SK-N-SH treated with all-trans-retinoic acid at 6 μM for 48 hours (cell line): ENCODE measurements around the gene STAG2.

Source experiments
- ATAC-seq: fragments of 200-7000 bp; cut with Tn5 transposase; 3 replicates; pipeline ENCODE4 v1.9.1; 2020; ENCODE audit warnings: mild to moderate bottlenecking, moderate library complexity
- ARNTL ChIP-seq: fragments of 450-650 bp; formaldehyde crosslinking; IDR thresholded peaks from 2 replicates; pipeline ENCODE4 v1.5.0; 2020; ENCODE audit warnings: low read depth, mild to moderate bottlenecking, moderate library complexity, borderline replicate concordance
- BACH2 ChIP-seq: fragments of 250-450 bp; sonication (Bioruptor Pico); IDR thresholded peaks from 2 replicates; pipeline ENCODE4 v1.9.0; 2021; ENCODE audit warnings: mild to moderate bottlenecking, borderline replicate concordance
- CSDC2 ChIP-seq: fragments of 250-450 bp; sonication (Bioruptor Pico); IDR thresholded peaks from 2 replicates; pipeline ENCODE4 v1.5.0; 2020; ENCODE audit warnings: mild to moderate bottlenecking, moderate library complexity
- ESRRG ChIP-seq: fragments of 250-450 bp; sonication (Bioruptor Pico); IDR thresholded peaks from 2 replicates; pipeline ENCODE4 v1.6.1; 2021; ENCODE audit warnings: mild to moderate bottlenecking
- GLIS3 ChIP-seq: fragments of 250-450 bp; sonication (Bioruptor Pico); IDR thresholded peaks from 2 replicates; pipeline ENCODE4 v1.5.0; 2020; ENCODE audit warnings: mild to moderate bottlenecking, moderate library complexity
- ISL1 ChIP-seq: fragments of 250-450 bp; sonication (Bioruptor Pico); IDR thresholded peaks from 2 replicates; pipeline ENCODE4 v2.1.2; 2022; ENCODE audit warnings: mild to moderate bottlenecking, moderate library complexity
- OSR1 ChIP-seq: fragments of 250-450 bp; sonication (Bioruptor Pico); IDR thresholded peaks from 2 replicates; pipeline ENCODE4 v1.8.0; 2022; ENCODE audit warnings: moderate library complexity, mild to moderate bottlenecking, inconsistent platforms
- PPARA ChIP-seq: fragments of 250-450 bp; sonication (Bioruptor Pico); IDR thresholded peaks from 2 replicates; pipeline ENCODE4 v1.5.0; 2020; ENCODE audit warnings: mild to moderate bottlenecking, borderline replicate concordance
- RARB ChIP-seq: fragments of 250-450 bp; sonication (Bioruptor Pico); IDR thresholded peaks from 2 replicates; pipeline ENCODE4 v1.8.0; 2021; ENCODE audit warnings: mild to moderate bottlenecking, moderate library complexity
- SNAI2 ChIP-seq: fragments of 250-450 bp; sonication (Bioruptor Pico); IDR thresholded peaks from 2 replicates; pipeline ENCODE4 v1.5.0; 2020; ENCODE audit warnings: mild to moderate bottlenecking, moderate library complexity
- TCF4 ChIP-seq: fragments of 250-450 bp; sonication (Bioruptor Pico); IDR thresholded peaks from 2 replicates; pipeline ENCODE4 v1.8.0; 2021; ENCODE audit warnings: mild to moderate bottlenecking, moderate library complexity, borderline replicate concordance
- ZC3H10 ChIP-seq: fragments of 250-450 bp; sonication (Bioruptor Pico); IDR thresholded peaks from 2 replicates; pipeline ENCODE4 v1.5.1; 2021; ENCODE audit warnings: mild to moderate bottlenecking, moderate library complexity
- ZFP3 ChIP-seq: fragments of 250-450 bp; sonication (Bioruptor Pico); IDR thresholded peaks from 2 replicates; pipeline ENCODE4 v1.5.0; 2020; ENCODE audit warnings: mild to moderate bottlenecking, moderate library complexity
- ZFP30 ChIP-seq: fragments of 450-650 bp; formaldehyde crosslinking; IDR thresholded peaks from 2 replicates; pipeline ENCODE4 v1.5.0; 2022; ENCODE audit warnings: mild to moderate bottlenecking, moderate library complexity
- ZNF565 ChIP-seq: fragments of 450-650 bp; formaldehyde crosslinking; conservative IDR thresholded peaks from 2 replicates; pipeline ENCODE4 v1.5.0; 2020; ENCODE audit warnings: low read depth, mild to moderate bottlenecking, moderate library complexity
- ZNF70 ChIP-seq: fragments of 450-650 bp; formaldehyde crosslinking; IDR thresholded peaks from 2 replicates; pipeline ENCODE4 v1.5.0; 2020; ENCODE audit warnings: mild to moderate bottlenecking, moderate library complexity
- ZNF8 ChIP-seq: fragments of 450-650 bp; formaldehyde crosslinking; IDR thresholded peaks from 2 replicates; pipeline ENCODE4 v1.5.0; 2020; ENCODE audit warnings: mild to moderate bottlenecking, moderate library complexity
- TF ChIP-seq, protein P1 (sequence below): fragments of 250-450 bp; sonication (Bioruptor Pico); IDR thresholded peaks from 2 replicates; pipeline ENCODE4 v1.8.0; 2021; ENCODE audit warnings: low read depth, mild to moderate bottlenecking, moderate library complexity, borderline replicate concordance
- TF ChIP-seq, protein P2 (sequence below): fragments of 250-450 bp; sonication (Bioruptor Pico); IDR thresholded peaks from 2 replicates; pipeline ENCODE4 v1.5.0; 2020; ENCODE audit warnings: mild to moderate bottlenecking, moderate library complexity
- TF ChIP-seq, protein P3 (sequence below): fragments of 250-450 bp; sonication (Bioruptor Pico); IDR thresholded peaks from 2 replicates; pipeline ENCODE4 v1.8.0; 2020; ENCODE audit warnings: mild to moderate bottlenecking, moderate library complexity, borderline replicate concordance

STAG2 gene

DNA sequence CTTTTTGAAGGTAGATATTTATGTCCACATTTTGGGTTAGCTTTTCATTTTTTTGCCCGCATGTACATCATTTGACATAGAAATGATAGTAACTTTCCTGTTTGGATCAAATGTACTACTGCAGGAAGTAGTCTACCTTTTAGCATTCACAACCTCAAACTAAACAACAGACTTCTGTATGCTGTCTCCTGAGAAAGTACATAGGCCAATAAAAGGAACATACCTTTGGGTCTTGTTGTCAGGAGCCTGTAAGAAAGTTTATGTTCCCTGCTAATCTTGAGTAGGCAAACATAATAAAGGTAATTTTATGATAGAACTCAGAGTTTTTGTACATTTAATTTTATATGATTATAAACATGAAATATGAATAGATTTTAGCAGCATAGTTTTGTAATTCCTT is 54.2 kb downstream of the STAG2 start (continued):
- TF ChIP-seq, protein P1, sequence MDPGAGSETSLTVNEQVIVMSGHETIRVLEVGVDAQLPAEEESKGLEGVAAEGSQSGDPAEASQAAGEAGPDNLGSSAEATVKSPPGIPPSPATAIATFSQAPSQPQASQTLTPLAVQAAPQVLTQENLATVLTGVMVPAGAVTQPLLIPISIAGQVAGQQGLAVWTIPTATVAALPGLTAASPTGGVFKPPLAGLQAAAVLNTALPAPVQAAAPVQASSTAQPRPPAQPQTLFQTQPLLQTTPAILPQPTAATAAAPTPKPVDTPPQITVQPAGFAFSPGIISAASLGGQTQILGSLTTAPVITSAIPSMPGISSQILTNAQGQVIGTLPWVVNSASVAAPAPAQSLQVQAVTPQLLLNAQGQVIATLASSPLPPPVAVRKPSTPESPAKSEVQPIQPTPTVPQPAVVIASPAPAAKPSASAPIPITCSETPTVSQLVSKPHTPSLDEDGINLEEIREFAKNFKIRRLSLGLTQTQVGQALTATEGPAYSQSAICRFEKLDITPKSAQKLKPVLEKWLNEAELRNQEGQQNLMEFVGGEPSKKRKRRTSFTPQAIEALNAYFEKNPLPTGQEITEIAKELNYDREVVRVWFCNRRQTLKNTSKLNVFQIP, result no peak
- TF ChIP-seq TCF4 (CRISPR knock-in tag), result no peak

DNA sequence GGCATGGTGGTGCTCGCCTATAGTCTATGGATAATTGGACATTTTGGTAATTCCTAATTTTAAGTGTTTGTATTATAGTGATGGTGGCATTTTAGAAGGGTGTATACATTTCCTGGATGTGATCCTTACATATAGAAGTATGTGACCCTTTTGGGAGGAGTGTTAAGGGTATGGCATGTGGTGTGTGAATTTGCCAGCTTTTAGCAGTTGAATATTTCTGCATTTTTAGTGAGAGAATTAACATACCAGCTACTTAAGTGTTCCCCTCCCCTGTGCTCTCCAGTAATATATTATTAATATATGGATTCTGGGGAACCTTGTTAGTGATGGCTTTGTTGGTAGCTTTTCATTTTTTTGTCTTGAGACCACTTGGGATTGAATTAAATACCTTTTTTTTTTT is 55.3 kb downstream of the STAG2 start:
- no peak for ATAC-seq
- TF ChIP-seq ESRRG, result no peak
- no peak for TF ChIP-seq CSDC2
- TF ChIP-seq ZNF565 (CRISPR knock-in tag), result no peak
- TF ChIP-seq ZFP3 (CRISPR knock-in tag), result no peak
- no peak for TF ChIP-seq SNAI2 (CRISPR knock-in tag)
- TF ChIP-seq OSR1, result no peak
- TF ChIP-seq ZNF8 (CRISPR knock-in tag), result no peak
- TF ChIP-seq, protein P2, sequence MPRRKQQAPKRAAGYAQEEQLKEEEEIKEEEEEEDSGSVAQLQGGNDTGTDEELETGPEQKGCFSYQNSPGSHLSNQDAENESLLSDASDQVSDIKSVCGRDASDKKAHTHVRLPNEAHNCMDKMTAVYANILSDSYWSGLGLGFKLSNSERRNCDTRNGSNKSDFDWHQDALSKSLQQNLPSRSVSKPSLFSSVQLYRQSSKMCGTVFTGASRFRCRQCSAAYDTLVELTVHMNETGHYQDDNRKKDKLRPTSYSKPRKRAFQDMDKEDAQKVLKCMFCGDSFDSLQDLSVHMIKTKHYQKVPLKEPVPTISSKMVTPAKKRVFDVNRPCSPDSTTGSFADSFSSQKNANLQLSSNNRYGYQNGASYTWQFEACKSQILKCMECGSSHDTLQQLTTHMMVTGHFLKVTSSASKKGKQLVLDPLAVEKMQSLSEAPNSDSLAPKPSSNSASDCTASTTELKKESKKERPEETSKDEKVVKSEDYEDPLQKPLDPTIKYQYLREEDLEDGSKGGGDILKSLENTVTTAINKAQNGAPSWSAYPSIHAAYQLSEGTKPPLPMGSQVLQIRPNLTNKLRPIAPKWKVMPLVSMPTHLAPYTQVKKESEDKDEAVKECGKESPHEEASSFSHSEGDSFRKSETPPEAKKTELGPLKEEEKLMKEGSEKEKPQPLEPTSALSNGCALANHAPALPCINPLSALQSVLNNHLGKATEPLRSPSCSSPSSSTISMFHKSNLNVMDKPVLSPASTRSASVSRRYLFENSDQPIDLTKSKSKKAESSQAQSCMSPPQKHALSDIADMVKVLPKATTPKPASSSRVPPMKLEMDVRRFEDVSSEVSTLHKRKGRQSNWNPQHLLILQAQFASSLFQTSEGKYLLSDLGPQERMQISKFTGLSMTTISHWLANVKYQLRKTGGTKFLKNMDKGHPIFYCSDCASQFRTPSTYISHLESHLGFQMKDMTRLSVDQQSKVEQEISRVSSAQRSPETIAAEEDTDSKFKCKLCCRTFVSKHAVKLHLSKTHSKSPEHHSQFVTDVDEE (CRISPR knock-in tag), result no peak
- no peak for TF ChIP-seq ZNF70 (CRISPR knock-in tag)
- TF ChIP-seq ZFP30 (CRISPR knock-in tag), result no peak
- no peak for TF ChIP-seq TCF4 (CRISPR knock-in tag)
- no peak for TF ChIP-seq ARNTL (CRISPR knock-in tag)
- TF ChIP-seq, protein P1, result no peak
- TF ChIP-seq, protein P3, sequence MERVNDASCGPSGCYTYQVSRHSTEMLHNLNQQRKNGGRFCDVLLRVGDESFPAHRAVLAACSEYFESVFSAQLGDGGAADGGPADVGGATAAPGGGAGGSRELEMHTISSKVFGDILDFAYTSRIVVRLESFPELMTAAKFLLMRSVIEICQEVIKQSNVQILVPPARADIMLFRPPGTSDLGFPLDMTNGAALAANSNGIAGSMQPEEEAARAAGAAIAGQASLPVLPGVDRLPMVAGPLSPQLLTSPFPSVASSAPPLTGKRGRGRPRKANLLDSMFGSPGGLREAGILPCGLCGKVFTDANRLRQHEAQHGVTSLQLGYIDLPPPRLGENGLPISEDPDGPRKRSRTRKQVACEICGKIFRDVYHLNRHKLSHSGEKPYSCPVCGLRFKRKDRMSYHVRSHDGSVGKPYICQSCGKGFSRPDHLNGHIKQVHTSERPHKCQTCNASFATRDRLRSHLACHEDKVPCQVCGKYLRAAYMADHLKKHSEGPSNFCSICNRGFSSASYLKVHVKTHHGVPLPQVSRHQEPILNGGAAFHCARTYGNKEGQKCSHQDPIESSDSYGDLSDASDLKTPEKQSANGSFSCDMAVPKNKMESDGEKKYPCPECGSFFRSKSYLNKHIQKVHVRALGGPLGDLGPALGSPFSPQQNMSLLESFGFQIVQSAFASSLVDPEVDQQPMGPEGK (CRISPR knock-in tag), result no peak
- no peak for TF ChIP-seq BACH2 (CRISPR knock-in tag)
- TF ChIP-seq GLIS3, result no peak
- TF ChIP-seq ISL1 (CRISPR knock-in tag), result no peak

DNA sequence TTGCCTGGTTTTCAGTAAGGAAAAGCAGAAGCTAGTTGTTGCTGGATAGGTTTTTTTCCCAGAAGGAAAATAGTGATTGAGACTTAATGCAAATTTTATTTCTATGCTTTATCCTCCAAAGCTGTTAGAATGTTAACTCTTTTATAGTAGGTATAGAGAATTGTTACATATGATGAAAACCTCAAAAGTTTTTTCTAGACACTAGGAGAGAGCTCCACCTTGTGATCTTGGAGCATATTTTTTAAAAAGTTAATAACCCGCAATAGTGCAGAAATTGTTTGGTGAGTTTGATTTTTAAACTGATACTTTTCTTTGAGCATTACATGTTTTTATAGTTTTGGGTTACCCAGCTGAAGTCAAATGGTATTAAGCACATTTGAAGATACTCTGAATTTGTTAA is 56.5 kb downstream of the STAG2 start:
- TF ChIP-seq ZNF8 (CRISPR knock-in tag) (no peak), ZNF565 (CRISPR knock-in tag) (no peak), CSDC2 (no peak), PPARA (no peak), SNAI2 (CRISPR knock-in tag) (no peak), TCF4 (CRISPR knock-in tag) (no peak), OSR1 (no peak), ZFP3 (CRISPR knock-in tag) (no peak), ZNF70 (CRISPR knock-in tag) (no peak), ARNTL (CRISPR knock-in tag) (no peak), ZC3H10 (CRISPR knock-in tag) (no peak), ISL1 (CRISPR knock-in tag) (no peak), RARB (CRISPR knock-in tag) (no peak), BACH2 (CRISPR knock-in tag) (no peak), ESRRG (no peak)
- TF ChIP-seq, protein P2 (CRISPR knock-in tag), result no peak
- TF ChIP-seq, protein P1, result no peak
- 0 out of 3 replicates have a peak, but pooled peaks have one; percentile 33 for ATAC-seq
